ENCODE measurements around the gene IFI30. TPM values are rescaled to one million over a fixed set of nuclear protein-coding genes. Genes with fewer than 3 reads are reported as not detected.

The IFI30 gene
- total RNA-seq, 1 experiment from 2014 or later = 9.1 TPM

GRCh38 chr19:18216789-18217188 is 43.2 kb downstream of the IFI30 start:
- intact Hi-C loops (cut with micrococcal nuclease) = no loop called here
- no peaks in the 10 kb centered on the region for H3K9me3 Mint-ChIP-seq (ENCODE audit: unreplicated experiment)
- TF ChIP-seq CTCF (IDR thresholded peaks at IDR 0.05; ENCODE audit: unreplicated experiment) = no peak
- DNase-seq (ENCODE audit: unreplicated experiment) = no peak
- H3K27ac Mint-ChIP-seq (ENCODE audit: low read depth, unreplicated experiment) = no peak overlapping the region
- ChIA-PET POLR2A (no interaction called here), CTCF (no interaction called here)
- H3K4me3 Mint-ChIP-seq (ENCODE audit: unreplicated experiment) = no peak overlapping the region
- H3K27me3 Mint-ChIP-seq (ENCODE audit: insufficient read depth, unreplicated experiment) = peaks cover 13% of the 10 kb centered on the region
- no peaks in the 10 kb centered on the region for H3K36me3 Mint-ChIP-seq (ENCODE audit: insufficient read depth, unreplicated experiment)
- peaks cover 6% of the 10 kb centered on the region for H3K4me1 Mint-ChIP-seq (ENCODE audit: insufficient read depth, unreplicated experiment)
- BruUV-seq (replicated peaks) = no TSS peak

GRCh38 chr19:18218159-18218558 is 44.5 kb downstream of the IFI30 start:
- no peak for TF ChIP-seq CTCF (IDR thresholded peaks at IDR 0.05; ENCODE audit: unreplicated experiment)
- BruUV-seq (replicated peaks) = no TSS peak
- peaks cover 13% of the 10 kb centered on the region for H3K27me3 Mint-ChIP-seq (ENCODE audit: insufficient read depth, unreplicated experiment)
- intact Hi-C loops (cut with micrococcal nuclease) = no loop called here
- H3K27ac Mint-ChIP-seq (ENCODE audit: low read depth, unreplicated experiment) = no peak overlapping the region
- DNase-seq (ENCODE audit: unreplicated experiment) = no peak
- no peak overlapping the region for H3K4me3 Mint-ChIP-seq (ENCODE audit: unreplicated experiment)
- no peaks in the 10 kb centered on the region for H3K36me3 Mint-ChIP-seq (ENCODE audit: insufficient read depth, unreplicated experiment)
- H3K4me1 Mint-ChIP-seq (ENCODE audit: insufficient read depth, unreplicated experiment) = peaks cover 6% of the 10 kb centered on the region
- CTCF ChIA-PET = interaction anchor here (1.7 kb wide), 1 partner anchor 105 kb away, joined by 4 read pairs; no protein-coding TSS in a partner anchor
- H3K9me3 Mint-ChIP-seq (ENCODE audit: unreplicated experiment) = no peaks in the 10 kb centered on the region
- POLR2A ChIA-PET = no interaction called here

DNA sequence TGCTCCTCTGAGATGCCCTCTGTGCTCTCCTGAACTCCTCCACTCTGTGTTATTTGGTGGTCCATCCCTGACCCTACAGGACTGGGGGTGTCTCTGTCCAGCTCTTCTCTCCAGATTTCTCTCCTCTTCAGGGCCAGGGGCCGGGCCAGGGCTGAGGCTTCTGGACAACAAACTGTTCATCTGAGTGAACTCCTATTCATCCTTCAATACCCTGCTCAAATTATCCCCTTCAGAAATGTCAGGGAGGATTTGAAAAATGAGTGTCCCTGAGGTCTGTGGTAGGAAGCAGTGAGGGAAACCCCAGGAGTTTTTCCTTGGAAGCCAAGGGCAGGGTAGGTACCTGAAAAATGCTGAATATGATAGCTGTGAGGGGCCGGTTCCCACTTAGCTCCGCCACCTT is 45.0 kb downstream of the IFI30 start:
- POLR2A ChIA-PET = interaction anchor here (1.0 kb wide), 1 partner anchor 14 kb away, joined by 4 read pairs; the partner anchor contains the start of gene RAB3A
- Mint-ChIP-seq H3K4me3 (ENCODE audit: unreplicated experiment) (no peak overlapping the region), H3K9me3 (ENCODE audit: unreplicated experiment) (no peaks in the 10 kb centered on the region), H3K36me3 (ENCODE audit: insufficient read depth, unreplicated experiment) (no peaks in the 10 kb centered on the region), H3K27me3 (ENCODE audit: insufficient read depth, unreplicated experiment) (peaks cover 13% of the 10 kb centered on the region), H3K4me1 (ENCODE audit: insufficient read depth, unreplicated experiment) (peaks cover 6% of the 10 kb centered on the region), H3K27ac (ENCODE audit: low read depth, unreplicated experiment) (no peak overlapping the region)
- CTCF ChIA-PET = interaction anchor here (1.6 to 1.7 kb wide), 2 partner anchors 13 to 105 kb away, joined by 4 to 5 read pairs; no protein-coding TSS in a partner anchor
- TF ChIP-seq CTCF (IDR thresholded peaks at IDR 0.05; ENCODE audit: unreplicated experiment) = no peak
- no peak for DNase-seq (ENCODE audit: unreplicated experiment)
- BruUV-seq (replicated peaks) = no TSS peak
- intact Hi-C loops (cut with micrococcal nuclease) = no loop called here

DNA sequence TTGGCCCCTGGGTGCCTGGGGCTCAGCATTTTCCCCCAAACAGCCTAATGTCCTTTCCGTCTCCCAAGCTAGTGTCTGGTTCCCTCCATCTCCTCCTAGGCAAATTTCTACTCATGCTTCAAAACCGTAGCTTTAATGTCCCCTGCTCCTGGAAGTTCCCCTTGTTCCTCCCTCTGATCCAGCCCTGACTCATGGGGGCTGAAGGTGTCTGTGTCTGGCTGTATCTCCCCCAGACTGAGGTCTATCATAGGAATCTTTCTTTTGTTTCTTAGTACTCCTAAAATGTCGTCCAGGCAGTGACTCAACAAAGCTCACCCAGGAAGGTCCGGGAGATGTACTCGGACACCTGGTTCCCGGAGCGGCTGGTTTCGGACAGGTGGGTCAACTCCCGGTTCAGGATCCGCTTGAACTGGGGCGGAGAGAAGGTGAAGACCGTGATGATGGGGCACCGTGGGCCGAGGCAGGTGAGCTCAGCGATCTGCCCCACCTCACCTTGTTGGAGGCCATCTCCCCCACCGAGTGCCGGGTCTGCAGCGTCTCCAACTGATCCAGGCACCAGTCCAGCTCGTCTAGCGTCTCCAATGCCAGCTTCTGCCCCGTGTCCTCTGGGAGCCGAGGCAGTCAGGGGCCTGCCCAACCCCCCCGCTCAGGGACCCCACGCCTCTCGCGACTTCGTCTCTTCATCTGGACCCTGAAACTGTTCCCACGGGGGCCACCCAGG is 46.5 kb downstream of the IFI30 start:
- Mint-ChIP-seq H3K36me3 (ENCODE audit: insufficient read depth, unreplicated experiment) (no peaks in the 10 kb centered on the region), H3K9me3 (ENCODE audit: unreplicated experiment) (no peaks in the 10 kb centered on the region), H3K4me3 (ENCODE audit: unreplicated experiment) (no peak overlapping the region), H3K27me3 (ENCODE audit: insufficient read depth, unreplicated experiment) (peaks cover 13% of the 10 kb centered on the region), H3K4me1 (ENCODE audit: insufficient read depth, unreplicated experiment) (peaks cover 8% of the 10 kb centered on the region), H3K27ac (ENCODE audit: low read depth, unreplicated experiment) (no peak overlapping the region)
- ChIA-PET CTCF (interaction anchor here (0.6 to 1.6 kb wide), 4 partner anchors 14 to 103 kb away, joined by 3 to 5 read pairs (median 4); partner anchors contain the start of gene LSM4), POLR2A (interaction anchor here (0.5 to 0.8 kb wide), 2 partner anchors 15 to 109 kb away, joined by 3 to 5 read pairs; no protein-coding TSS in a partner anchor)
- DNase-seq (ENCODE audit: unreplicated experiment) = no peak
- BruUV-seq (replicated peaks) = no TSS peak
- no peak for TF ChIP-seq CTCF (IDR thresholded peaks at IDR 0.05; ENCODE audit: unreplicated experiment)
- intact Hi-C loops (cut with micrococcal nuclease) = no loop called here
